NCI-H1694 (cell line): ENCODE measurements around the gene HPCAL1.
A peak's percentile ranks its signal among the peaks of the same experiment; 100 is the strongest.

Experiments
- DNase-seq: peaks from one replicate; lab custom pipeline; 2025; lab: John Stamatoyannopoulos, UW

HPCAL1 gene

DNA sequence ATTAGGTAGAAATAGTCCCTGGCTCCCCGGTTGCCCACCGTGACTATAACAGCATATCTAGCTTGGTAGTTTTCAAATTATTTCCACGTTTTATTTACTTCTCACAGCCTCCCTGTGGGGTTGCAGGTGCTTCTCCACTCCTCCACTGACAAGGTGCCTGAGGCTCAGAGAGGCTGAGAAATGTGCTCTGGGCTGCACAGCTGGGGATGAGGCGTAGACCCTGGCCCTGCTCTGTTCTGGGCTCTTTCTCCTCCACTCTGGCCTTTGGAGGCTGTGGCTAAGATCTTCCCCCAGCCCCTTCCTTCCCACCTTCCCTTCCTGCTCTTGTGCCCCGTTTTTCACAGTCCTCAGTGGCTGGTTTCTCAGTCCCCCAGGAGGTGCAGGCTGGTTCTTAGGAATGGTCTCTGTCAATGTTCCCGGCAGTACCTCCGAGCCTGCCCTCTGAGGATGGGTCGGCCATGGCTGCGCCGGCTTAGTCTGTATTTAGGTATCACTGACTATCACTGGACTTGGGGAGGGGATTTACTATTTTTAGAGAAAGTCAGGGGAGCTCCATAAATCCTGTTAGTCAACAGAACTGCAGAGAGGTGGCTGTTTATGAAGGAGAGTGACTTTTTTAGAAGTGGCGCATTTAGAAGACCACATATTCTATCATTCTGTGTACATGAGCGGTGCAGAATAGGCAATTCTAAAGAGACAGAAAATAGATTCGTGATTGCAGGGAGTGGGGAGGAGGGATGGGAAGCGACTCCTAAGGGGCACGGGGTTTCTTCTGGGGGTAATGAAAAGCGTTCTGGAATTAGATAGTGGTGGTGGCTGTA, 35.0 kb downstream of the HPCAL1 start:
- no peak for DNase-seq

DNA sequence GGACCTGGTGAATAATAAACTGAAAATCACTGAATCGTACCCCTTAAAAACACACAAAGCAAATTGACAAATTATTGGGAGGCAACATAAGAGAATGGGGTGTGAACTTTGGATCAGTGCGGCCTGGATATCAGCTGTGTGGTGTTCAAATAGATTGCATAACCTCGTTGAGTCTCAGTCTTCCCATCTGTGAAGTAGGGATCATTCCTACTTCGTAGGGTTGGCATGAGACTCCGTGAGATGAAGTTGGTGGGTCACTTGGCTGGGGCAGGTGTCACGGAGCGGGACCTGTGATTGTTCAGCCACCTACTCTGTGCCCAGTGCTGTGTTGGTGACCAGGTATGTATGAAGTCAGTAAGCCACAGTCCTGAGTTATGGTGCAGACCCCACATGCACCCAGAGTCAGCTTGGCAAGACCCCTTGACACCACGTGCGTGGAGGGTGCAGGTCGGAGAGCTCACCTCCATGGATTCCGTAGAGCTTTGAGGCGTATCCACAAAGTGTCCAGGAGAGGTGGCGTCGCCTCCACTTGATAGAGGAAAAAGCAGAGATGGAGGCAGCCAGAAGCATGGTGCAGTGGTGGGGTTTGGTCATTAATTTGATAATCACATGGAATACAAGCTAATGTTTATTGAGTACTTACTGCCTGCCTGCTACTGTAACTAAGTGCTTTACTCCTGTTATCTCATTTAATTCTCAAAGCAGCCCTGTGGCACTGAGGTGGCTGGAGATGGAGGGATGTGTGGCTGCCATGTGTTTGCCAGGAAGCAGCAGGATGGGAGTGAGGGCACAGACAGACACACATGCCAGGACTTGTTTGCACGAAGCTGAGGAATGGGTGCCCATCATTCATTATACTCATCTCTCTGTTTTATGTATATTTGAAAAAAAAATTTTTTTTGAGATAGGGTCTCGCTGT, 35.8 kb downstream of the HPCAL1 start:
- no peak for DNase-seq

DNA sequence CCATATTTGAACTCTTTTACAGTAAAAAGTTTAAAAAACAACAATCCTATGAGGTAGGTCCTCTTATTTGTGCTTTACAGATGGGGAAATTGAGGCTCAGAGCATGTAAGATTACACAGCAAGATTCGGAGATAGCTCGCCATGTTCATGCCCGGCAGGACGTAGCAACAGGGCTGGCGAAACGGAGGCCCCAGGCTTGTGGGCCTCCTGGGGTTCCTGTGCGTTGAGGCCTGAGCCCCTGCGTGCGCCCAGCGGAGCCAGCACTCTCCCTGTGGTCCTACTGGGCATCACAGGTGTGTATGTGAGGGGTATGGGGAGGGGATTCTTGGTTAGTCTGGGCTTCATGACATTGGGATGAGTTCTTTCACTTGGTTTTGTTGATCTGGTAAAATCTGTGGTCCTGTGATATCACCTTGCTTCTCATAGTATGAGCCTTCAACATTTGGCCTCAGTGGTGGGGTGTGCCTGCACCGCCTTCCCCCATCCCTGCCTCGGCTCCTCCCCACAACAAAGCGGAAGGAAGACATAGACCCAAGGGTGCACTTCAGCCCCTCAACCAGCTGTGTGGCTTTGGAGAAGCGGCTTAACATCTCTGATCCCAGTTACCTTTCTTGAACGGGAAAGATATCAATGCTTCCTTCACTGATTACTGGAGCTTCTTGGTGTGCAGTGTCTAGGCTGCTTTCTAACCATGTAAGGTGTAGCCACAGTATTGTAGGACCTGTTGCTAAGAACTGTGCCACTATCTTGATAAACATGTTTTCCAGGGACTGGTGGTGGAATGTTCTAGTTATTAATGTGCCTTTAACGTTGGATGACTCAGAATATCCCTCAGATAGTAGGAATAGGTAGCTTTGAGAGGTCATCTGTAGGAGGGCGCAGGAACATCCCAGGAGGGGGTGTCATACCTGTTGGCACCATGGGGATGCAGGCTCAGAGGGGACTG, 37.2 kb downstream of the HPCAL1 start:
- no peak for DNase-seq

DNA sequence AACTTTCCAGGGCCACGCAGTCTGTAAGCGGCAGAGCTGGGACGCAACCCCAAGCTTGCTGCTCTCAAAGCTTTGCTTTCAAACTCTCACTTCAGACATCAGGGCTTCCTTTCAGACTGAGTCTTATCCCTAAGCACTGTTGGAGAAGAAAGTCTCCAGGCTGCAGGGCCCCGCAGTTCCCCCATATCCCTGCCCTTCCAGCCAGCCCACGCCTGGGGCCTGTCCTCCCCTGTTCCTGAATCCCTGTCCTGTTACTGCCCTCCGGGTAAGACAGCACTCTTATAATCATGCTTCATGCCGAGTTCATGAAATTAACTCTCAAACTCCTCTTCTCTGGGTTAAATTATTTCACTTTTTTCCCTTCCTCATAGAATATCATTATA, 37.9 kb downstream of the HPCAL1 start:
- DNase-seq, result no peak

DNA sequence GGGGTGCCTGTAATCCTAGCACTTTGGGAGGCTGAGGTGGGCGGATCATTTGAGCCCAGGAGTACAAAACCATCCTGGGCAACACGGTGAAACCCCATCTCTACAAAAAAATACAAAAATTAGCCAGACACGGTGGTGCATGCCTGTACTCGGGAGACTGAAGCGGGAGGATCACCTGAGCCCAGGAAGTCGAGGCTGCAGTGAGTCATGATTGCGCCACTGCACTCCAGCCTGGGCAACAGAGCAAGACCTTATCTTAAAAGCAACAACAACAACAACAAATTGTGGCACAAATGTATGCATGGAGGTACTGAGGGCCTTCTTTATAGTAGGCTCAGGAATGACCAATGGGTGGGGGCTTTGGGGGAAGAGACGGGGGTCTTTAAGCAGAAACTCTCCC, 38.5 kb downstream of the HPCAL1 start:
- no peak for DNase-seq

DNA sequence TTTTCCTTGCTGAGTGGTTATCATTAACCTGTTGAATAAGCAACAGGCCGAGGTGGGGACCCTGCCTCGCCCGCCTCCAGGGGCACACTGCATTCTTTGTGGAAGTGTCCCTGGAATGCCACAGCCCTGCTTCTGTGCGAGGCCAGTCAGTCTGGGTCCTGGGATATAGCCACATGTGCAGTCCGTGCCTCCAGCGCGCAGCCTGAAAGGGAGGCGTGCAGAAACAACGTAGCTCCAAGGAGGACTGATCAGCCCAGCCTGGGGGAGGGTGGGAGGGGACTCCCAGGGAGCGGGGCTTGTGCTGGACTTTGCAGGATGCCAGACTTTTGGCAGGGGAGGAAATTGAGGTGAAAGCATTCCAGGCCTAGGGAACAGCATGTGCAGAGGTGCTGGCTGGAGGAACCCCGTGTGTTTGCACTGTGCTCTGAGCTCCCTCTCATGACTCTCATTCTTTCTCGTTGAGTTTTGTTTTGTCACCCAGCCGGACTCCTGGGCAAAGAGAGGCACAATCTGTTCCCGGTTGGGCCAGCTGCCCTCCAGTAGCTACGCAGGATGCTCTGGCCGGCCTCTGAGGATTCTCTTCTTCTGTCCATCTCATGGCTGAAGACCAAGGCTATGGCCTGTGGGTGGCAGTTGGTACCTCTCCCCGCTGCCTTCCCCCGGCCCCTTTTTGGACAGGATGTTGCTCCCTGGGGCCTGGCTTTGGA, 39.7 kb downstream of the HPCAL1 start:
- no peak for DNase-seq

DNA sequence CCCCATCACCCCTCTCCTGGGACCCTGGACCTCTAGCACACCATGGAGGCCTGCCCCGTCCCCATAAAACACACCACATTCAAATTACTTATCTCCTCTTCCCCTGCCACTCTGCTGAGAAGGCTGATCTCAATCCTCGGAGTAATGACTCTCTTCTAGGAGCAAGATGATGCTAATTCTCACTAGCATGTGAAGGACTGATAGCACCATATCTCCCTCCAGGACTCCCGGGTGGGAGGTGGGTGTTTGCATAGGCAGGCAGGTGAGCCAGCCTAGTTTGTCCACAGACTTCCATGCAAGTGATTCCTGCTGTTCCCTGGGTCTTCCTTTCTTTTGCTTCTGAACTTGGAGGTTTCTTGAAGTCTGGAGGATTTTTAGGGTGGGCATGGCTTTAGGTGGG, 40.5 kb downstream of the HPCAL1 start:
- no peak for DNase-seq

DNA sequence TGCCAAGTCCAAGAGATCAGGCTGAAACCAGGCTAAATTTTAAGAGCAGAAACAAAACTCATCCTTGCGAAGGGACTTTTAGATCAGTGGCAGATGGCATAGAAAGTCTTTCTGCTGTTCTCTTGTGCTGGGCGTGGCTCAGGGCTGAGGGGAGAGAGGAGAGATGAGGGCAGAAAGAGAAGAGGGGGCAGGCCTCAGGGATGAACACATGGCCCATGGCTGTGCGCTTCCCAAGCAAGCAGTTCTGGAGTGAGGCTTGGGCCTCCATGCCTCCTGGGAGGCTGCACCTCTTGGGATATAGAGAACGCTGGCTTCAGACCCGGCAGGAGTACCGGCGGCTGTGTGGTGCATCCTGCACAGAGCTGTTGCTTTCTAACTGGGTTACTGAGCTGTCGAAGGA, 41.0 kb downstream of the HPCAL1 start:
- DNase-seq, result peak; percentile 84

DNA sequence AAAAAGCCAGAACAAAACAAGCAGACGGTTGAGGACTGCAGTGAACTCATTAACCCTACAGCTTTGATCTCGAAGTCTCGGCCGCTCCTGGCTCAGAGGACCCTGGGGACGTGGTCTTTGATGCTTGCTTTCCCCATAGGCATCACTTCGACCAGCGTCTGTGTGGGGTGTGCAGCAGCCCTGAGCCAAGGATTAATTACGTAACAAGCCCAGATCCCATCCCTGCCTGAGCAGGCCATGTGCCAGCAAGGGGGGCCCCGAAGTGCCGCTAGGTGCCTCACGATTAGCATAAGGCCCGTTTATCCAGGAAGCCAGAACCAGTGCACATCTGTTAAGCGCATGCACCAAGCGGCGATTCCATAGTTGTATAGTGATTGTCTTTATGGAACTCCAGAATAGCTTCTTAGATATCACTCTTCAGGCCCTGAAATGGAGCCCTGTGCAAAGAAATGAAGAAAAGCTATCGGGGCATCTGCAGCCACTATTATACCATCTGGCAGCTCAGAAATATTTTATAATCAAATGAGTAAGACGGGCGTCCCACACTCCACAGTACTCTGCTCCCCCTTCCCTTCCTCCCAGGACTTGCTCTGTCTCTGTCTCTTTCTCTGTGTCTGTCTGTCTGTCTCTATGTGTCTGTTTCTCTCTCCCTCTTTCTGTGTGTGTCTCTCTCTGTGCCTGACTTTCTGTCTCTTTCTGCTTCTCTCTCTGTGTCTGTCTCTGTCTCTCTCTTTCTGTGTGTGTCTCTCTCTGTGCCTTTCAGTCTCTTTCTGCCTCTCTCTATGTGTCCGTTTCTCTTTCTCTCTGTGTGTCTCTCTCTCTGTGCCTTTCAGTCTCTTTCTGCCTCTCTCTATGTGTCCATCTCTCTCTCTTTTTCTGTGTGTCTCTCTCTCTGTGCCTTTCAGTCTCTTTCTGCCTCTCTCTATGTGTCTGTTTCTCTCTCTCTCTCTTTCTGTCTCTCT, 41.7 kb downstream of the HPCAL1 start:
- peak; percentile 86 for DNase-seq

DNA sequence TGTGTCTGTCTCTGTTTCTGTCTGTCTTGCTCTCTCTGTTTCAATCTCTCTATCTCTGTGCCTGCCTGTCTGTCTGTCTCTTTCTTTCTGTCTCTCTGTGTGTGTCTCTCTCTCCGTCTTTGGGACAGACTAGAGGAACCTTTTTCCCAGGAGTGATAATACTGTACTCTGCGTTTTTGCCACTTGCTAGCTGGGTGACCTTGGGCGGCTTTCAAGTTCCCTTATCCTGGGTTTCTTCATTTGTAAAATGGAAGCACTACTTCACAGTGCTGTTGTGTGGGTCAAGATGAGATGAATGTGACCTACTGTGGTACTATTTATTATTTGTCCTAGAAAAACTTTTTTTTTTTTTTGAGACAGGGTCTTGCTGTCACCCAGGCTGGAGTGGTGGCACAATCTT, 42.4 kb downstream of the HPCAL1 start:
- DNase-seq, result no peak

DNA sequence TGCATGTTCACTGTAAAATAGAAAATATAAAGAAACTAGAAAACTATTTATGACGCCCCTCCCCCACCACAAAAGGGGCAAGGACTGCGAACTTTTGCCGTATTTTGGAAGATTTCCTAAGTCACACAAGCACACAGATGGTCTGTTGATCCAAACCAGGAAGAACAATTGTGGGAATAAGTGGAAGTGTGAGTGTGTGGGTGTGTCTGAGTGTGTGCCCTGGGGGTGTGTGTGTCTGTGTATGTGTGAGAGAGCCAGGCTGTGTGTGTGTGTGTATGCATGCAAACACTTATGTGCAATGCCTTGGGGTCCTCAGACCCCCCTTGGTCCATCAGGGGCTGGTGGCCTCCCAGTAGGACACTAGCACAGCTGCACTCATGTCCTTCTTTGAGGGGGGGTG, 43.1 kb downstream of the HPCAL1 start:
- no peak for DNase-seq

DNA sequence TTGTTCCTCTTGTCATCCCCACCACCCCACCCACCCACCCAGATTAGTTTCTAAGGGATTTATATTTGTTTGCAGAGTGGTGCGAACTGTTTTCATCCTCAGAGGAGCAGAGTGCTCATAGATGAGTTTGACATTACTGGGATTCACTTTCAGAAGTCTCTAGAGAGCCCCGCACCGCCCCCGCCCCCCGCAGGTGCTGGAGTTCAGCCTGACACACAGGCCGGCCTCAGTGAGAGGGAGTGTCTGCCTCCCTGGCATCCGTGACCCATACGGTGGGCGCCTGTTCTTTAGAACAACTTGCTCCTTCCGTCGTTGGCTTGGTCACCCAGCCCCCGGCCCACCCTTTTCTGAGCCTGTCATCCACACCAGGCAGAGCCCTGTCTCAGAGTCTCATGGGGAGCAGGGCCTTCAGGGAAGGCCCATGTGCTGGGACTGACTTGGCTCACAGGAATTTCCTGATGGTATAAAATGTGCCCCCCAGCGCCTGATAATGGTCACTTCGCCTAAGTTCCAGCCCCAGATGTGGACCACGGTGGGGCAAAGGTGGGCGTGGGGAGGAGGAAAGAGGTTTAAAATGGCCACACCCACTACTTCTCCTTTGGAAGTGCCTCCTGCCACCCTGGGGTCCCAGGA, 44.3 kb downstream of the HPCAL1 start:
- no peak for DNase-seq

DNA sequence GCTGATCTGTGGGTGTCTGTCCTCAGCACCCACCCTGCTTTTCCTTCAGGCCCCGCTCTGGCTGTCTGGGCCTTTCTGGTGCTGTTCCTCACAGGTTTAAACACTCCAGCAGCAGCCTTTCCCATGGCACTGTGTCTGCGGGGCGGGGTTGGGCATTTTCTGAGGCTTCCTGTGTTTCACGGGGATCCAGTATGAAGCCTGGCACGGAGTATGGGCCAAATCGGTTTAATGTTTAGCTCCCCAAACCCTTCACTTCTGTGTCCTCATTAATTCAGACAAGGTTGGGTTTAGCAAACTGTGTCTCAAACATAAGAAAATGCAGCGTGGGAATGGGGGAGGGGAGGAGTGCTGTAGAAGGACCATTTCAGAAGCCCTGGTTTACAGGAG, 44.9 kb downstream of the HPCAL1 start:
- no peak for DNase-seq

DNA sequence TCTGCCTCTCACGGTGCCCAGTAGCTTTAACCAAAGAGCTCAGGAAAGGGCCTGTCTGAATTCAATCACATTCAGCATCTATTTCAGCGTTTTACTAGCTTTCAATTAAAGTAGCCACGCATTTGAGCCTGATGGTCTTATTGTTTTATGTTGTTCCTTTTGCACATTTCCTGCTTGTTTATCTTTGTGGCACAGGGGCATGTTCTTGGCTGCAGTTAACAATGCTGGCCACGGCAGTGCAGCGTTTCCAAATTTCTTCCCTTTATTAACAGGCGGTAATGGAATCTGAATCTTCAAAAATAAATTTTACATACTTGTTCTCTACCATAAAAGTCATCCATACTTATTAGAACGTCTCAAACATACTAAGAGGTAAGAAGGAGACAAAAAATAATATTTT, 46.2 kb downstream of the HPCAL1 start:
- no peak for DNase-seq

DNA sequence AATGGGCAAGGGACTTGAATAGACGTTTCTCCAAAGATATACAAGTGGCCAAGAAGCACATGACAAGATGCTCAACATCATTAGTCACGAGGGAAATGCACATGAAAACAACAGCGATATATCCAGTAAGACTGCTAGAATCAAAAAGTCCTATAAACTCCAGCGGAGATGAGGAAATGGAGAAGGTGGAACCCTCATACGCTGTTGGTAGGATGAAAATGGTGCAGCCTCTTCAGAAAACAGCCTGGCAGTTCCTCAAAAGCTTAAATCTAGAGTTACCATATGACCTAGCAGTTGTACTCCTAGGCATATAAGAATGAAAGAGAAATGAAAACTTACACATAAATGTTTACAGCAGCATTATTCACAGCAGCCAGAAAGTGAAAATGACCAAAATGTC, 48.1 kb downstream of the HPCAL1 start:
- DNase-seq, result no peak

DNA sequence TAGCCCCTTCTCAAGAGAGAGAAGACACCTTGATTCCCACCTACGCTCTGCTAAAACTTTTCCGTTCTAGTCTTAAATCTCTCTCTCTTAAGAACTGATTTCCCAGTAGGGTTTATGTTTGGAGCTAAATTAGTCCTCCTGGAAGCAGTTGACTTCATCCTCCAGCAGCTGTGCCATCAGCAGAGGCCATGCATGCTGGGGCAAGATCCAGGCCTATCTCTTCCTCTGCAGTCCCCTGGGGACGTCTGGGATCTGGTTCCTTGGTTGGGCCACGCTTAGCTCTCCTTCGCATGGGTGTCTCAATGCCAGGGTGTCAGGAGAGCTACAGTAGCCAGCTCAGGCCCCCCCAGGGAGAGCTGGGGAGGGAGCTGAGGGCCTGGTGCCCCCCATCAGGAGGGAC, 49.7 kb downstream of the HPCAL1 start:
- peak; percentile 25 for DNase-seq

DNA sequence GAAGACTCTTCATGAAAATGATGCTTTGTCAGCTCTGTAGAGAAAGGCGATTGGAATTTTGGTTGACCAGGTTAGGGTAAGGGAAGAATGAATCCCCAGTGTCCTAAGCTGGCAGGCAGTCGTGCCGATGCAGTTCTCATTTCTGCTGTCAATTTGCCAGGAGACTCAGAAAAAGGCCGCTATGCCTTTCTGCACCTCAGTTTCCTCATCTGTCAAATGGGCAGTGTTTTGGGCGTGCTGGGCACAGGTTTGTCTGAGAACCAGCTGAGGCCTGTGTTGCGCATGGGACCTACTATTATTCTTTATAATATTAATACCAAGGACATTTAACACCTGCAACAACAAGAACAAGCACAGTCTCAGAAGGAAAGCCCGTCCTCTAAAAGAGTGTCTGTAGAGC, 50.3 kb downstream of the HPCAL1 start:
- no peak for DNase-seq

DNA sequence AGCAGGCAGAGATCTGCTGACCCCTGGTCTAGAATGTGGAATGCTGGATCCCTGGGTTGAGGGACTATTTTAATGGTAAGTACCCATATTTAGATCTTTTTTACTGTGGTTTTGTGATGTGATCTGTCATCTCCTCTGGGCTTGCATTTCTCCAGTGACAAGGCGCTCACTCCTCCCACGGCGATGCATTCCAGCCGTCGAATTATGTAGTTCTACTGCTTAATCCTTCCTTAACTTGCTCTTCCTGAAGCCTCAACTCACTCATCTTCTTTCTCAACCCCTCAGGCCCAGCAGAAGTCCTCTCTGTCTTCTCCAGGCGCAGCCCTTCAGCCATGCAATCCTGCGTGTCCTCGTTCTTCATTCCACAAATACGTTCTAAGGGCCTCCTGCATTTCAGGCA, 51.2 kb downstream of the HPCAL1 start:
- no peak for DNase-seq

DNA sequence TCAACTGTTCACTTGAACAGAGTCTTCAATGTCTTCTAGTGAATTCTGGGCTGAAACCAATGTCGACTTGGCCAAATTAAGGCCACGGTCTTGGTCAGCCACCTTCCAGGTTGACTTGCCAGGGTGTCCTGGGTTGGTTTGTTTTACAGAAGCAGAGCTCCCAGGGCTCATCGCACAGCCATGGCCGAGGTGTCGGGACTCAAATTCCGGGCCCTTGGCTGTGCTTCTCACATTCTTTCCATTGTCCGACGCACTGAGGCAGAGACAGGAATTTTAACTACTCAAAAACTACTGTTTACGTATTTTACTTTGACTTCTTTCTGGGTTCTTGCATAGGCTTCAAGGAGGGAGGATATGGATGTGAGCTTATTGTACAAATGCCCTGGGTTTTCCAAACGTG, 51.7 kb downstream of the HPCAL1 start:
- no peak for DNase-seq
